ENCODE data around the gene AGPS. TPM values are rescaled to one million over a fixed set of nuclear protein-coding genes. Genes with fewer than 3 reads are reported as not detected.
"Not testable (repeated sequence)": the region's sequence is repeated elsewhere in the genome, so short reads cannot be mapped to it uniquely, and the experiment has no call there.

The AGPS gene
- total and polyA plus RNA-seq, 4 experiments from 2014 or later, result 13.8 to 29.7 (median 22.9) TPM

GRCh38 chr2:177427936-177428335 lies 35.4 kb downstream of the AGPS start:
- peaks cover 75 to 82% of the 10 kb centered on the region in 2 donors for H3K36me3 Mint-ChIP-seq
- H3K36me3 ChIP-seq (ENCODE audit: insufficient read depth, low read length); H3K27ac Mint-ChIP-seq; CTCF ChIA-PET (ENCODE audit: partially characterized antibody); DNase-seq; H3K4me1 ChIP-seq (ENCODE audit: insufficient read depth, low read length); intact Hi-C loops (cut with micrococcal nuclease); H3K4me3 ChIP-seq (ENCODE audit: low read length in 2 of 2); H3K27me3 Mint-ChIP-seq; H3K27ac ChIP-seq (ENCODE audit: low read depth, low read length); H3K27me3 ChIP-seq (ENCODE audit: insufficient read depth, low read length); POLR2A ChIA-PET (ENCODE audit: partially characterized antibody): not testable (repeated sequence)
- peak overlapping the region in 1 of 8 donors; percentile 16 for H3K4me3 Mint-ChIP-seq
- H3K4me1 Mint-ChIP-seq, result peaks cover 15 to 29% (median 20%) of the 10 kb centered on the region in 4 donors
- peaks cover 9 to 65% (median 54%) of the 10 kb centered on the region in 8 donors for H3K9me3 Mint-ChIP-seq
- H3K9me3 ChIP-seq (ENCODE audit: control insufficient read depth in 1 of 2, low read length in 2 of 2), result peaks cover 0 to 22% of the 10 kb centered on the region in 2 donors

GRCh38 chr2:177429688-177430325 lies 37.2 kb downstream of the AGPS start:
- Histone ChIP-seq H3K27ac (ENCODE audit: low read depth, low read length) (no peak overlapping the region), H3K4me1 (ENCODE audit: insufficient read depth, low read length) (no peaks in the 10 kb centered on the region), H3K36me3 (ENCODE audit: insufficient read depth, low read length) (no peaks in the 10 kb centered on the region), H3K4me3 (ENCODE audit: low read length in 2 of 2) (no peak overlapping the region), H3K9me3 (ENCODE audit: control insufficient read depth in 1 of 2, low read length in 2 of 2) (peaks cover 0 to 31% of the 10 kb centered on the region in 2 donors), H3K27me3 (ENCODE audit: insufficient read depth, low read length) (no peaks in the 10 kb centered on the region)
- Mint-ChIP-seq H3K27ac (no peak overlapping the region), H3K36me3 (peaks cover 75 to 83% of the 10 kb centered on the region in 2 donors), H3K9me3 (peaks cover 9 to 77% (median 63%) of the 10 kb centered on the region in 8 donors), H3K4me1 (peaks cover 11 to 20% (median 15%) of the 10 kb centered on the region in 4 donors), H3K4me3 (no peak overlapping the region), H3K27me3 (no peaks in the 10 kb centered on the region)
- ChIA-PET CTCF (ENCODE audit: partially characterized antibody) (interaction anchor here (0.8 kb wide), 1 partner anchor 94 kb away, joined by 3 read pairs; no protein-coding TSS in a partner anchor), POLR2A (ENCODE audit: partially characterized antibody) (no interaction called here)
- intact Hi-C loops (cut with micrococcal nuclease), result no loop called here
- no peak for DNase-seq

- CTCF ChIA-PET (ENCODE audit: partially characterized antibody), result no interaction called here
- H3K36me3 Mint-ChIP-seq, result peaks cover 77 to 83% of the 10 kb centered on the region in 2 donors
- POLR2A ChIA-PET (ENCODE audit: partially characterized antibody), result interaction anchor here (0.7 kb wide), 1 partner anchor 25 kb away, joined by 4 read pairs; no protein-coding TSS in a partner anchor
Observed at GRCh38 chr2:177430411-177430810, 37.8 kb downstream of the AGPS start.

GRCh38 chr2:177431111-177431725 lies 38.6 kb downstream of the AGPS start:
- H3K27ac Mint-ChIP-seq; H3K27me3 Mint-ChIP-seq; H3K36me3 ChIP-seq (ENCODE audit: insufficient read depth, low read length); DNase-seq; H3K27me3 ChIP-seq (ENCODE audit: insufficient read depth, low read length); H3K27ac ChIP-seq (ENCODE audit: low read depth, low read length); H3K4me1 ChIP-seq (ENCODE audit: insufficient read depth, low read length); CTCF ChIA-PET (ENCODE audit: partially characterized antibody); intact Hi-C loops (cut with micrococcal nuclease); H3K4me3 ChIP-seq (ENCODE audit: low read length in 2 of 2); POLR2A ChIA-PET (ENCODE audit: partially characterized antibody): not testable (repeated sequence)
- Mint-ChIP-seq H3K9me3 (peaks cover 9 to 71% (median 61%) of the 10 kb centered on the region in 8 donors), H3K36me3 (peaks cover 72 to 79% of the 10 kb centered on the region in 2 donors), H3K4me1 (peaks cover 5 to 12% (median 7%) of the 10 kb centered on the region in 4 donors), H3K4me3 (peak overlapping the region in 1 of 8 donors; percentile 4)
- H3K9me3 ChIP-seq (ENCODE audit: control insufficient read depth in 1 of 2, low read length in 2 of 2), result peaks cover 0 to 31% of the 10 kb centered on the region in 2 donors

More at GRCh38 chr2:177430411-177430810, 37.8 kb downstream of the AGPS start:
- Histone ChIP-seq H3K4me3 (ENCODE audit: low read length in 2 of 2) (no peak overlapping the region), H3K4me1 (ENCODE audit: insufficient read depth, low read length) (no peaks in the 10 kb centered on the region), H3K27ac (ENCODE audit: low read depth, low read length) (no peak overlapping the region), H3K36me3 (ENCODE audit: insufficient read depth, low read length) (no peaks in the 10 kb centered on the region), H3K27me3 (ENCODE audit: insufficient read depth, low read length) (no peaks in the 10 kb centered on the region), H3K9me3 (ENCODE audit: control insufficient read depth in 1 of 2, low read length in 2 of 2) (peaks cover 0 to 31% of the 10 kb centered on the region in 2 donors)
- no peak for DNase-seq
- Mint-ChIP-seq H3K27ac (no peak overlapping the region), H3K9me3 (peaks cover 9 to 74% (median 63%) of the 10 kb centered on the region in 8 donors), H3K4me1 (peaks cover 11 to 20% (median 14%) of the 10 kb centered on the region in 4 donors), H3K27me3 (no peaks in the 10 kb centered on the region), H3K4me3 (no peak overlapping the region)
- intact Hi-C loops (cut with micrococcal nuclease), result no loop called here

- ChIA-PET POLR2A (ENCODE audit: partially characterized antibody) (no interaction called here), CTCF (ENCODE audit: partially characterized antibody) (no interaction called here)
- peaks cover 6 to 56% (median 46%) of the 10 kb centered on the region in 8 donors for H3K9me3 Mint-ChIP-seq
- intact Hi-C loops (cut with micrococcal nuclease), result no loop called here
- no peak overlapping the region for H3K4me3 Mint-ChIP-seq
- peaks cover 68 to 71% of the 10 kb centered on the region in 2 donors for H3K36me3 Mint-ChIP-seq
- Histone ChIP-seq H3K4me3 (ENCODE audit: low read length in 2 of 2) (no peak overlapping the region), H3K36me3 (ENCODE audit: insufficient read depth, low read length) (no peaks in the 10 kb centered on the region), H3K27me3 (ENCODE audit: insufficient read depth, low read length) (no peaks in the 10 kb centered on the region), H3K4me1 (ENCODE audit: insufficient read depth, low read length) (no peaks in the 10 kb centered on the region), H3K9me3 (ENCODE audit: control insufficient read depth in 1 of 2, low read length in 2 of 2) (peaks cover 0 to 26% of the 10 kb centered on the region in 2 donors), H3K27ac (ENCODE audit: low read depth, low read length) (no peak overlapping the region)
- DNase-seq, result no peak
- peaks cover 0 to 7% (median 2%) of the 10 kb centered on the region in 4 donors for H3K4me1 Mint-ChIP-seq
- no peak overlapping the region for H3K27ac Mint-ChIP-seq
- H3K27me3 Mint-ChIP-seq, result no peaks in the 10 kb centered on the region
Observed at GRCh38 chr2:177432703-177433102, 40.1 kb downstream of the AGPS start.

- no peak for DNase-seq
- H3K9me3 Mint-ChIP-seq, result peaks cover 4 to 49% (median 39%) of the 10 kb centered on the region in 8 donors
- no peaks in the 10 kb centered on the region for H3K27me3 ChIP-seq (ENCODE audit: insufficient read depth, low read length)
- H3K9me3 ChIP-seq (ENCODE audit: control insufficient read depth in 1 of 2, low read length in 2 of 2), result peaks cover 0 to 26% of the 10 kb centered on the region in 2 donors
- peaks cover 0 to 7% (median 1%) of the 10 kb centered on the region in 4 donors for H3K4me1 Mint-ChIP-seq
- no peak overlapping the region for H3K27ac ChIP-seq (ENCODE audit: low read depth, low read length)
- peaks cover 64 to 68% of the 10 kb centered on the region in 2 donors for H3K36me3 Mint-ChIP-seq
- no peak overlapping the region for H3K27ac Mint-ChIP-seq
- H3K27me3 Mint-ChIP-seq, result no peaks in the 10 kb centered on the region
- CTCF ChIA-PET (ENCODE audit: partially characterized antibody), result interaction anchor here (1.0 kb wide), 1 partner anchor 10 kb away, joined by 4 read pairs; no protein-coding TSS in a partner anchor
- no peaks in the 10 kb centered on the region for H3K4me1 ChIP-seq (ENCODE audit: insufficient read depth, low read length)
- no peak overlapping the region for H3K4me3 Mint-ChIP-seq
- H3K4me3 ChIP-seq (ENCODE audit: low read length in 2 of 2), result no peak overlapping the region
- no peaks in the 10 kb centered on the region for H3K36me3 ChIP-seq (ENCODE audit: insufficient read depth, low read length)
- POLR2A ChIA-PET (ENCODE audit: partially characterized antibody), result no interaction called here
- intact Hi-C loops (cut with micrococcal nuclease), result no loop called here
Observed at GRCh38 chr2:177433402-177433801, 40.8 kb downstream of the AGPS start.

GRCh38 chr2:177434475-177434874 lies 41.9 kb downstream of the AGPS start:
- Histone ChIP-seq H3K36me3 (ENCODE audit: insufficient read depth, low read length) (no peaks in the 10 kb centered on the region), H3K27ac (ENCODE audit: low read depth, low read length) (no peak overlapping the region), H3K27me3 (ENCODE audit: insufficient read depth, low read length) (no peaks in the 10 kb centered on the region), H3K4me3 (ENCODE audit: low read length in 2 of 2) (no peak overlapping the region), H3K9me3 (ENCODE audit: control insufficient read depth in 1 of 2, low read length in 2 of 2) (peaks cover 0 to 26% of the 10 kb centered on the region in 2 donors), H3K4me1 (ENCODE audit: insufficient read depth, low read length) (no peaks in the 10 kb centered on the region)
- Mint-ChIP-seq H3K36me3 (peaks cover 61 to 65% of the 10 kb centered on the region in 2 donors), H3K27me3 (no peaks in the 10 kb centered on the region), H3K4me1 (peaks cover 0 to 1% (median 0%) of the 10 kb centered on the region in 4 donors), H3K9me3 (peaks cover 0 to 39% (median 30%) of the 10 kb centered on the region in 8 donors), H3K27ac (no peak overlapping the region), H3K4me3 (no peak overlapping the region)
- CTCF ChIA-PET (ENCODE audit: partially characterized antibody), result no interaction called here
- POLR2A ChIA-PET (ENCODE audit: partially characterized antibody), result no interaction called here
- intact Hi-C loops (cut with micrococcal nuclease), result no loop called here
- DNase-seq, result no peak

All from CD4-positive, alpha-beta memory T cell (primary cell).